Esophagus (tissue), 2 donors: ENCODE measurements around the gene RHOT1. TPM values are rescaled to one million over a fixed set of nuclear protein-coding genes. Genes with fewer than 3 reads are reported as not detected.

Experiments
- H3K27ac ChIP-seq, 2 donors: one replicate each; pipeline ENCODE4 v1.5.1; 2013; ENCODE audit warnings: low read depth in 2 of 2, mild to moderate bottlenecking in 2 of 2, inconsistent platforms in 1 of 2, low read length in 1 of 2, moderate library complexity in 1 of 2
- H3K27me3 ChIP-seq, 2 donors: one replicate each; pipeline ENCODE4 v1.6.1; 2013; ENCODE audit warnings: low read length in 2 of 2, control low read depth in 1 of 2, mild to moderate bottlenecking in 1 of 2; ENCODE audit not compliant: insufficient read depth in 2 of 2, control insufficient read depth in 1 of 2
- H3K36me3 ChIP-seq, 2 donors: one replicate each; pipeline ENCODE4 v1.6.1; 2013; ENCODE audit warnings: low read length in 1 of 2; ENCODE audit not compliant: control insufficient read depth in 2 of 2, insufficient read depth in 2 of 2
- H3K4me1 ChIP-seq, 2 donors: one replicate each; pipeline ENCODE4 v1.6.1; 2013; ENCODE audit warnings: low read length in 1 of 2; ENCODE audit not compliant: control insufficient read depth in 2 of 2, insufficient read depth in 2 of 2
- H3K4me3 ChIP-seq, 2 donors: one replicate each; pipeline ENCODE4 v1.5.1; 2013; ENCODE audit warnings: low read length in 2 of 2, mild to moderate bottlenecking in 2 of 2, low read depth in 1 of 2, moderate library complexity in 1 of 2
- H3K9me3 ChIP-seq, 2 donors: one replicate each; pipeline ENCODE4 v1.6.1; 2013; ENCODE audit warnings: mild to moderate bottlenecking in 2 of 2, low read depth in 1 of 2, low read length in 1 of 2, moderate library complexity in 1 of 2; ENCODE audit not compliant: control insufficient read depth in 2 of 2, insufficient read depth in 1 of 2
- WGBS, 2 donors: extraction: QIAGEN DNeasy Blood & Tissue Kit; methylation state at CpG; one replicate each; pipeline ENCODE4 v1.1.7; 2013; 5-methylcytosine and 5-hydroxymethylcytosine counted together
- polyA plus RNA-seq, 2 donors: library from polyadenylated mRNA; stranded (reverse); fragments of 200-250 nt; gene quantifications; one replicate each; pipeline ENCODE4 v1.2.3, GENCODE V29; 2013
- donor health status: healthy with polysubstance abuse.
- donor health status: Bipolar disorder and iron deficiency.

RHOT1 gene
- polyA plus RNA-seq, 2 donors, result 17.7 to 38.3 TPM

- Histone ChIP-seq H3K4me3 (no peak overlapping the region), H3K27ac (no peak overlapping the region), H3K36me3 (no peaks in the 10 kb centered on the region), H3K27me3 (no peaks in the 10 kb centered on the region), H3K4me1 (no peaks in the 10 kb centered on the region), H3K9me3 (no peaks in the 10 kb centered on the region)
- 93 to 96% methylated on average over 2 of the region's 2 CpGs for WGBS, 2 donors
Observed at GRCh38 chr17:32235588-32235987, 93.3 kb downstream of the RHOT1 start.

GRCh38 chr17:32239456-32239855 is 97.2 kb downstream of the RHOT1 start:
- Histone ChIP-seq H3K4me1 (no peaks in the 10 kb centered on the region), H3K36me3 (no peaks in the 10 kb centered on the region), H3K9me3 (no peaks in the 10 kb centered on the region), H3K27me3 (no peaks in the 10 kb centered on the region), H3K4me3 (no peak overlapping the region), H3K27ac (no peak overlapping the region)
- WGBS, 2 donors, result 78 to 82% methylated on average over 2 of the region's 2 CpGs

- no peak overlapping the region for H3K4me3 ChIP-seq
- H3K36me3 ChIP-seq, result no peaks in the 10 kb centered on the region
- H3K27me3 ChIP-seq, result no peaks in the 10 kb centered on the region
- H3K27ac ChIP-seq, result no peak overlapping the region
- 73 to 79% methylated on average over 8 of the region's 8 CpGs for whole genome bisulfite sequencing, 2 donors
- no peaks in the 10 kb centered on the region for H3K9me3 ChIP-seq
- H3K4me1 ChIP-seq, result no peaks in the 10 kb centered on the region
Observed at GRCh38 chr17:32240750-32241149, 98.4 kb downstream of the RHOT1 start.

- H3K9me3 ChIP-seq, result no peaks in the 10 kb centered on the region
- no peak overlapping the region for H3K27ac ChIP-seq
- WGBS, 2 donors, result 67 to 68% methylated on average over 1 of the region's 1 CpG
Observed at GRCh38 chr17:32241640-32242039, 99.3 kb downstream of the RHOT1 start.

GRCh38 chr17:32249475-32249874 is 107.2 kb downstream of the RHOT1 start:
- H3K4me3 ChIP-seq, result no peak overlapping the region
- no peak overlapping the region for H3K27ac ChIP-seq
- no peaks in the 10 kb centered on the region for H3K4me1 ChIP-seq
- H3K27me3 ChIP-seq, result no peaks in the 10 kb centered on the region
- 84 to 85% methylated on average over 3 of the region's 3 CpGs for WGBS, 2 donors
- H3K36me3 ChIP-seq, result no peaks in the 10 kb centered on the region
- H3K9me3 ChIP-seq, result no peaks in the 10 kb centered on the region

More at GRCh38 chr17:32241640-32242039, 99.3 kb downstream of the RHOT1 start:
- Histone ChIP-seq H3K4me1 (no peaks in the 10 kb centered on the region), H3K36me3 (no peaks in the 10 kb centered on the region), H3K4me3 (no peak overlapping the region), H3K27me3 (no peaks in the 10 kb centered on the region)

- H3K4me3 ChIP-seq, result no peak overlapping the region
- H3K4me1 ChIP-seq, result no peaks in the 10 kb centered on the region
- H3K36me3 ChIP-seq, result no peaks in the 10 kb centered on the region
- H3K9me3 ChIP-seq, result no peaks in the 10 kb centered on the region
- H3K27ac ChIP-seq, result no peak overlapping the region
- no peaks in the 10 kb centered on the region for H3K27me3 ChIP-seq
- WGBS, 2 donors, result 58 to 62% methylated on average over 12 of the region's 12 CpGs
Observed at GRCh38 chr17:32253117-32253611, 110.9 kb downstream of the RHOT1 start.

- no peak overlapping the region for H3K27ac ChIP-seq
- WGBS, 2 donors, result 51 to 58% methylated on average over 9 of the region's 9 CpGs
- no peaks in the 10 kb centered on the region for H3K4me1 ChIP-seq
- H3K36me3 ChIP-seq, result no peaks in the 10 kb centered on the region
- no peaks in the 10 kb centered on the region for H3K9me3 ChIP-seq
- H3K4me3 ChIP-seq, result no peak overlapping the region
- H3K27me3 ChIP-seq, result no peaks in the 10 kb centered on the region
Observed at GRCh38 chr17:32256012-32256700, 113.9 kb downstream of the RHOT1 start.

- Histone ChIP-seq H3K9me3 (no peaks in the 10 kb centered on the region), H3K36me3 (no peaks in the 10 kb centered on the region), H3K4me1 (no peaks in the 10 kb centered on the region), H3K27ac (no peak overlapping the region), H3K27me3 (no peaks in the 10 kb centered on the region), H3K4me3 (no peak overlapping the region)
- WGBS, 2 donors, result 73 to 76% methylated on average over 9 of the region's 9 CpGs
Observed at GRCh38 chr17:32256701-32257019, 114.4 kb downstream of the RHOT1 start.

- Histone ChIP-seq H3K36me3 (no peaks in the 10 kb centered on the region), H3K4me1 (no peaks in the 10 kb centered on the region)
Observed at GRCh38 chr17:32258383-32259140, 116.3 kb downstream of the RHOT1 start.

GRCh38 chr17:32259586-32259985 is 117.3 kb downstream of the RHOT1 start:
- Histone ChIP-seq H3K4me1 (no peaks in the 10 kb centered on the region), H3K9me3 (no peaks in the 10 kb centered on the region), H3K27me3 (no peaks in the 10 kb centered on the region), H3K4me3 (no peak overlapping the region), H3K36me3 (no peaks in the 10 kb centered on the region), H3K27ac (no peak overlapping the region)
- 77 to 82% methylated on average over 4 of the region's 4 CpGs for WGBS, 2 donors

More at GRCh38 chr17:32258383-32259140, 116.3 kb downstream of the RHOT1 start:
- Histone ChIP-seq H3K27ac (no peak overlapping the region), H3K4me3 (no peak overlapping the region), H3K27me3 (no peaks in the 10 kb centered on the region), H3K9me3 (no peaks in the 10 kb centered on the region)
- WGBS, 2 donors, result 78% methylated on average over 18 of the region's 18 CpGs
